SKM-1 treated with dmso at 0.1 percent for 144 hours (cell line): ENCODE measurements around the gene ACMSD.
"Not testable (repeated sequence)": the region's sequence is repeated elsewhere in the genome, so short reads cannot be mapped to it uniquely, and the experiment has no call there.

Experiments used
- DNase-seq: peaks from one replicate; lab custom pipeline; 2025; ENCODE audit not compliant: unreplicated experiment; lab: John Stamatoyannopoulos, UW

ACMSD gene

GRCh38 chr2:134847582-134847981 is 9.2 kb downstream of the ACMSD start:
- not testable (repeated sequence) for DNase-seq

- no peak for DNase-seq
These were observed 14.1 kb downstream of the ACMSD start for GRCh38 chr2:134852518-134852917.

DNA sequence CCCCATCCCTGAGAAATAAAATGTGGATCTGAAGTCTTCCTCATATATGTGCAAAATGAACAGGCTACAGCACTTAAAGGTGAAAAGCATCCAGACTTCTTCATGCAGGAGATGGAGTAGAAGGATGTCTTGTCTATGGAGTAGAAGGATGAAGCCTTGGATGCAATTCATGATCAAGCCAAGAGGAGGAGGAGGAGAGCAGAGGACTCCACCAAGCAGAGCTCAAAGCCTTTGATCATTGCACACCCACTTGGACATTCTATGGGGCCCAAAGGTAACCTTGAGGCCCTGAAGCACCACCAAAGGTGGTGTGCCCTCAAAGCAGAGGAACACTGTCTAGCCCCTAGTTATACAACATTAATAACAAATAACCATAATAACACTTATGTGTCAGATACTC is 17.3 kb downstream of the ACMSD start:
- no peak for DNase-seq

GRCh38 chr2:134858245-134858644 is 19.8 kb downstream of the ACMSD start:
- DNase-seq, result no peak

DNA sequence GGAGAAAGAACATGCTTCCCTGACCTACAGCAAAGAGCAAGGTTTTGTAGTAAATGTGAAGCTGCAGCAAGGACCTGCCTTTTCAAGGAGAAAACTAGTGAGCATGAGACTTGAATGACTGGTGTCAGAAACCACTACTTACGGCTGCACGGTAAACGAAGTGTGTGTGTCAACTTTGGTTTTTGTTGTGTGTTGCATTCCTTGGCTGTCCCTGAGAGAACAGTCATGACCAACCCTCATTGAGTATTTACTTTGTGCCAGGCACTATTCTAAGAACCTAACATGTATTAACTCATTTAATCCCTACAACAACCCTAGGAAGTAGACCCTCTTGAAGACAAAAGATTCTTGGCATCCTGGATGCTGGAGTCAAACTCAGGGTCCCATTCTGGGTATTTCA is 22.8 kb downstream of the ACMSD start:
- no peak for DNase-seq

DNA sequence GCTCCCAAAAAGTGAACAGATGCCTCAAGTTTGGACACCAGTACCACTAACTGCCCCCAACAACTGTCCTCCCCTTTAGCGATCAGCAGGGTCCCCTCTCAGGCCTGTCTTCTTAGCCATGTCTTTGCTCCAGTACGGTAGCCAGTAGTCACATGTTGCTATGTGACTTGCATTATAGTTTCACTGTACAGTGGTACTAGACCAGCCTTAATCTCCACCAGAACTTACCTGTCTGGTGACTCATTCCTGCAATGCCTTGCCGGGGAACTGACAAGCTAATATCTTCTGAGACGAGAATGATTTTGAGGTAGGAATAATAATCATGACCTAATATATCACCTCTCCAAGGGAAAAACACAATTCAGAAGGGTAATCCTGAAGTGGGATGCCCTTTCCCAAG is 23.7 kb downstream of the ACMSD start:
- DNase-seq, result no peak

DNA sequence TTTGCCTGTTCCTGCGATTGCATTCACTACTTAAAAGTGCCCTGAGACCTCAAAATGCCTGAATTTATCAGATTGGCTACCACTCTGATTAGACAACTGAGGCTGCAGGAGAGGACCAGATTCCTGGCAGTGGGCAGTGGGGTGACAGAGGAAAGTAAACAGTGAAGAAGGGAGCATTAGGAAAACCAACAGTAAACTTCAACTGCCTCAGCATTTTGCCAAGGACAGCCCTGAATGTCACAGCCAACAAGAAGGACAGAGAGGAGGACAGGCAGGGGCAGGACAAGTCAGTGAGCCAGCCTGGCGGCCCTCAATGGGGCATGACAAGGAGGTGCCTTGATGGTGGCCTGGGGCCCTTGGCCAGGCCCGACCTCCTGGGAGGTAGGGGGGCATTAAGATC is 24.3 kb downstream of the ACMSD start:
- no peak for DNase-seq

DNA sequence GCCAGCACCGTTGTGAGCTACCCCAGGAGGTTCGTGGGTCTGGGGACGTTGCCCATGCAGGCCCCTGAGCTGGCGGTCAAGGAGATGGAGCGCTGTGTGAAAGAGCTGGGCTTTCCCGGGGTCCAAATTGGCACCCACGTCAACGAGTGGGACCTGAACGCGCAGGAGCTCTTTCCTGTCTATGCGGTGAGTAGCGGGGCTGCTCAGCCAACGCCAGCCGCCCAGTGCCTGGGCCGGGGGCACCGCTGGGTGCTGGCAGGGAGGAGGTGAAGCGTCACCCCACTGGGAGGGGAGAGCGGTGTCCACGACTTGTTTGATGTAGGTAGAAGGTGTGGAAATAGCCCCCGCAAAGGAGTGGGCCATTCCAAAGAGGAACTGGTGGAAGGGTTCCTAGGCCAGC is 25.0 kb downstream of the ACMSD start:
- no peak for DNase-seq

DNA sequence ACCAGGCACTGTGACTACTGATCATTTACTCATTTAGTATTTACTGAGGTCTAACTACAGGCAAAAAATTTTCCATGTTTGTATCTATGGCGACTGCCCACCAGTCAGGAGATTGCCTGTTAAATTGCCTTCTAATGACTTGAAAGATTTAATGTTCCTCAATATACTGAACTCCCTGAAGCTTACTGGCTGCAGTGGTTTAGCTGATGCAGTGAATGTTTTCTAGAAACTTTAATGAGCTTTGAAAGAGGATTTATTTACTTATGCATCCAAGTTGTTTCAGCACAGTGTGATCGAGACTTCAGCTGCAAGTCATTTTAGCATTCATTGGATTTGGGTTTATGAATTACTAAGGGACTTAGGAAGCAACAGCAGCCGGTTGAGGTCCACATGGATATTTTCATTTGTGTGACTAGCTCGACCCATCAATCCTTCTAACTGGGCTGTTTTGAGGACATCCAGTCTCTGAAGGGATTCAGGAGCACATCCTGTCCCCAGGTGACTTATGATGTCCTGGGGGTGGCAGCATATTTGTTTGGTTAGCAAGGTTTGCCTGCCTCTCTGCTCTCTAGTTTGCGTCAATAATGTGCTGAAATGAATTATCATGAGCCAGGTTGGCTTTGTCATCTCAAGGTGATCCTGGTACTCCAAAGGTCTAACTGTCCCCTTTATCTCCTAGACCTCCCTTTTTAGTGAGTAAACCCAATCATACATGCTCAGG is 26.8 kb downstream of the ACMSD start:
- no peak for DNase-seq

GRCh38 chr2:134866498-134867099 is 28.2 kb downstream of the ACMSD start:
- no peak for DNase-seq

GRCh38 chr2:134869946-134870736 is 31.7 kb downstream of the ACMSD start:
- no peak for DNase-seq

DNA sequence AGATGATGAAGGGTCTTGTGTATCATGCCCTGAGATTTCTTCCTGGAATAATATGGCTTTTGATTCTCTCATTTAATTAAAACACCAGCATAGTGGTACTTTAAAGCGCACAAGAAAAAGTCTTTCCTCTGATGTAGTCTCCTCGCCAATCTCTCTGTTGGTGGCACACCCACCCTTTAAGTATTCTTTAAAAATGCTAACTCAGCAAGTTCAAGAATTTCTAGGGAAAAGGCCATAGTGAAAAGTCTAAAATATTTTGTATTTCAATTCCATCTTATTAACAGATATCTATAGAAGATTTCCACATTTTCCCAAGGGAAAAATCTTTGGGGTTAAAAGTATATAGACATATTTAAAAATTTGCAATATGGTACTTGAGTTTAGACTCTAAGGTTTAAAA is 34.7 kb downstream of the ACMSD start:
- DNase-seq, result no peak

DNA sequence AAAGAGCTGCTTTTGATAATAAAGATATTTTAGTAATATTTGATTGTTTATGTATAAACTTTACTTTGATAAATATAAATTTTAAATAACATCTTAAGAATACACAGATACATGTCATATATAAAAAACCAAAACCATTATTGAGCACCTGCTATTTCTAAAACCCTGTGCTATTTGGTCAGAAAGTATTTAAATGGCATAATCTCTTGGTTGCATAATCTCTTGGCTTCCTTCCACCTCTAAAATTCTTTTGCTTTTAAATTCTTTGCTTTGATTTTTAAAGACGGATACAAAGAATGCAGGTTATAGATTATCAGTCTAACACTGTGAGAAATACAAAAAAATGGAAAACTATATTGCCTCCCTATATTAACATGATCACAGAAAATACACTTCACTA is 36.9 kb downstream of the ACMSD start:
- DNase-seq, result no peak

- no peak for DNase-seq
These were observed 44.4 kb downstream of the ACMSD start for GRCh38 chr2:134882773-134883172.

DNA sequence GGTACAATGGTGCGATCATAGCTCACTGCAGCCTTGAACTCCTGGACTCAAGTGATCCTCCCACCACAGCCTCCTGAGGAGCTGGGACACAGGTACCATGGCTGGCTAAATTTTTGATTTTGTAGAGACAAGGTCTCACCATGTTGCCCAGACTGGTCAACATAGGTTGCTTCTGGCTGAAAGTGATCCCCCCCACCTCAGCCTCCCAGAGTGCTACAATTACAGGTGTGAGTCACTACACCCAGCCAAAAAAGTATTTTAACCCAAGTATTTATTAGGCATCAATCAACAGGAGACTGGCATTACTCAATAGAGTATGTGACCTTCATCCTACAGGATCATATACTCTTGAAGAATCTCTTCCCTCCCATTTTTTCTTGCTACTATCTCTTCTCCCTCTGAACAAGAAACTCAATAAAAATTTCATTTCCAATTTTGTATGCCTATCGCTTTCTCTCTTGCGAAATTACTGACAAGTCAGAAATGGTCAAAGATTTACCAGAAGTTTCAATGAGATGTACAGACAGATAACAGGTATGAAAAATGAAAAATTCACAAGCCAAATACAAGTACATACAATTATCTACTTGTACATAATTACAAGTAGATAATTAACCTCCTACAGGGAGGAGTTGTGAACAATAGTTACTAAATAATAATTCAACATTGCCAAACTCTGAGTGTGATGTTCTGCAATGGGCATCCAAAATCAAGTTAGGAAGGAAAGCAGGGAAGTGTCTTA is 45.3 kb downstream of the ACMSD start:
- no peak for DNase-seq

DNA sequence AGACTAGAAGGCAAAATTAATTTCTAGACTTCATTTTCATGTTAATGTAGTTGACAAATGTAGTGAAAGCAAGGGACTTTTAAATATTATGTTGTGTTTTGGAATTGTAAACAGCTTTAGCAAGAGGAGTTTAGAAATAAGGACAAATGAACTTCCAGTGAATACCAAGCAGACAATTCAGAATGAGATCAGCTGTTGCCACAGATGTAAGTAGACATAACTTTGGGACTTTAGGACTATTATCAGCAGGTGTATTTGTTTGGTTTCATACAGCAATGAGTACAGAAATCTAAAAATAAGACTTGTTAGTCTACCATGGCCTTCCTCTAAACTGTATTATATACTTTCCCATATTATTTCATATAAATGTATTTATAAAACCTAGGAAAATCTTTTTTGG is 46.0 kb downstream of the ACMSD start:
- no peak for DNase-seq

- no peak for DNase-seq
These were observed 54.0 kb downstream of the ACMSD start for GRCh38 chr2:134892282-134893035.

DNA sequence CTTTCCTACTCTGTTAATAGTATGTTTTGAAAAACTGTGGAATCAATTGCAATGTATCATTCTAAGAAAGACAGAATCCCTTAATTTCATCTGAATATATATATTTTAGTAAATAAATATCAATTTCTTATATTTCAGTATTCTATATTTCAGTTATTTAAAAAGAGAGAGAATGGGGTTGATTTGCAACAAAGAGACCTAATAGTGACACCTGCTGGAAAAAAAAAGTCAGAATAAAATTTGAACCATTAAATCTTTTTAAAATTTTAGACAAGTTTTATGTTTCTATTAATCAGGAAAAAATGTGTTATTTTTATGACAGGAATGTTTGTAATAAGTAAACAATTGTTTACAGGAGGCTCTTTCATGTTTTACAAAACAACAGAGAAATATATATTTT is 59.5 kb downstream of the ACMSD start:
- peak; percentile 25 for DNase-seq

- no peak for DNase-seq
These were observed 60.8 kb downstream of the ACMSD start for GRCh38 chr2:134899204-134899603.

DNA sequence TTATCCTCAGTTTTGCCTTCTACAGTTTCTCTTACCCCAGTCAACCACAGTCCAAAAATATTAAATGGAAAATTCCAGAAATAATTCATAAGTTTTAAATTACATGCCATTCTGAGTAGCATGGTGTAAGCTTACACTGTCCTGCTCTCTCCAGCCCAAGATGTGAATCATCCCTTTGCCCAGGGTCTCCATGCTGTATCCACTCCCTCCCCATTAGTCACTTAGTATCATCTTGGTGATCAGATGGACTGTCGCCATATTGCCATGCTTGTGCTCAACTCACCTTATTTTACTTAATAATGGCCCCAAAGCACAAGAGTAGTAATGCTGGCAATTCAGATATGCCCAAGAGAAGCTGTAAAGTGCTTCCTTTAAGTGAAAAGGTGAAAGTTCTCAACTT is 61.7 kb downstream of the ACMSD start:
- DNase-seq, result no peak

DNA sequence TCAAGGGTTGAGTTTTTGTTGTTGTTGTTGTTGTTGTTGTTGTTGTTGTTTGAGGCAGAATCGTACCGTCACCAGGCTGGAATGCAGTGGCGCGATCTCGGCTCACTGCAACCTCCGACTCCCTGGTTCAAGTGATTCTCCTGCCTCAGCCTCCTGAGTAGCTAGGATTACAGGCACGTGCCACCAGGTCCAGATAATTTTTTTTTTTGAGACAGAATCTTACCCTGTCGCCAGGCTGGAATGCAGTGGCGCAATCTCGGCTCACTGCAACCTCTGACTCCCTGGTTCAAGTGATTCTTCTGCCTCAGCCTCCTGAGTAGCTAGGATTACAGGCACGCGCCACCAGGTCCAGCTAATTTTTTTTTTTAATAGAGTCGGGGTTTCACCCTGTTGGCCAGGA is 65.3 kb downstream of the ACMSD start:
- not testable (repeated sequence) for DNase-seq
